PC-9 (cell line): ENCODE measurements around the gene ZNF23. TPM values are rescaled to one million over a fixed set of nuclear protein-coding genes. Genes with fewer than 3 reads are reported as not detected.

ENCODE experiments used
- BruUV-seq: library from RNA; stranded (reverse); fragments of 400-500 nt; replicated peaks from 2 replicates; lab custom pipeline; 2021; lab: Mats Ljungman, UMichigan
- CTCF ChIA-PET: fragments of 300-600 bp; sonication (Branson Sonifier 250); formaldehyde crosslinking; loops from one replicate; lab custom pipeline; 2022; ENCODE audit warnings: antibody characterized with exemption; lab: Charles Lee
- POLR2A ChIA-PET: fragments of 300-600 bp; sonication (Branson Sonifier 250); formaldehyde crosslinking; loops from one replicate; lab custom pipeline; 2022; ENCODE audit warnings: antibody characterized with exemption; ENCODE audit not compliant: unreplicated experiment; lab: Charles Lee
- DNase-seq, 2 experiments: peaks; one replicate each; pipeline versions ENCODE4 v3.0.0 to v3.0.0-alpha.2; 2015 to 2022; ENCODE audit warnings: mixed read lengths in 1 of 2
- H2AFZ ChIP-seq: fragments of 200-600 bp; sonication (generic); 2 replicates; pipeline ENCODE4 v1.8.1; 2017; ENCODE audit warnings: antibody characterized with exemption
- H3F3A ChIP-seq: fragments of 200-600 bp; sonication (generic); 2 replicates; pipeline ENCODE4 v1.8.1; 2017; ENCODE audit warnings: antibody characterized with exemption, mild to moderate bottlenecking, low read depth; ENCODE audit not compliant: insufficient read depth
- H3K27ac ChIP-seq: fragments of 200-600 bp; sonication (generic); 2 replicates; pipeline ENCODE4 v1.6.1; 2016; ENCODE audit warnings: mixed run types
- H3K27me3 ChIP-seq: fragments of 200-600 bp; sonication (generic); 2 replicates; pipeline ENCODE4 v1.6.1; 2016; ENCODE audit warnings: low read depth, mixed run types; ENCODE audit not compliant: insufficient read depth
- H3K36me3 ChIP-seq: fragments of 200-600 bp; sonication (generic); 2 replicates; pipeline ENCODE4 v1.6.1; 2016; ENCODE audit warnings: low read depth, mixed run types
- H3K4me1 ChIP-seq: fragments of 200-600 bp; sonication (generic); replicated peaks from 2 replicates; pipeline ENCODE4 v1.6.1; 2016; ENCODE audit warnings: mixed run types; ENCODE audit not compliant: insufficient read depth
- H3K4me2 ChIP-seq: fragments of 200-600 bp; sonication (generic); 2 replicates; pipeline ENCODE4 v1.6.1; 2017; ENCODE audit warnings: mixed run types
- H3K4me3 ChIP-seq: fragments of 200-600 bp; sonication (generic); 2 replicates; pipeline ENCODE4 v1.6.1; 2016; ENCODE audit warnings: mixed run types
- H3K79me2 ChIP-seq: fragments of 200-600 bp; sonication (generic); 2 replicates; pipeline ENCODE4 v1.6.1; 2017; ENCODE audit warnings: low read depth, mixed run types
- H3K9me2 ChIP-seq: fragments of 200-600 bp; sonication (generic); 2 replicates; pipeline ENCODE4 v1.8.1; 2017; ENCODE audit warnings: mild to moderate bottlenecking; ENCODE audit not compliant: insufficient read depth
- H3K9me3 ChIP-seq: fragments of 200-600 bp; sonication (generic); 2 replicates; pipeline ENCODE4 v1.8.1; 2016; ENCODE audit warnings: low read depth; ENCODE audit not compliant: insufficient read depth
- H4K20me1 ChIP-seq: fragments of 200-600 bp; sonication (generic); 2 replicates; pipeline ENCODE4 v1.8.1; 2017; ENCODE audit not compliant: insufficient read depth
- CTCF ChIP-seq: fragments of 200-600 bp; sonication (generic); conservative IDR thresholded peaks from 2 replicates; pipeline ENCODE4 v1.6.1; 2017; ENCODE audit warnings: mixed run types, antibody characterized with exemption, mild to moderate bottlenecking, moderate library complexity
- EZH2 ChIP-seq: fragments of 200-600 bp; sonication (generic); IDR thresholded peaks from 2 replicates; pipeline ENCODE4 v1.8.0; 2017; ENCODE audit warnings: antibody characterized with exemption, low read depth
- intact Hi-C: fragments of 100-400 bp; cut with micrococcal nuclease; formaldehyde crosslinking; loops from one replicate; pipeline ENCODE4 v1.10.0; 2022; ENCODE audit not compliant: unreplicated experiment
- total RNA-seq: library from RNA; stranded (reverse); gene quantifications from 2 replicates; pipeline ENCODE4 v1.2.3, GENCODE V29; 2021

The ZNF23 gene
- total RNA-seq, 1 experiment from 2014 or later: 6.9 TPM

- Histone ChIP-seq H3K27me3 (peaks cover 29% of the 10 kb centered on the region), H3K27ac (no peak overlapping the region), H3K4me2 (no peak overlapping the region), H3K36me3 (no peaks in the 10 kb centered on the region), H3K9me2 (no peaks in the 10 kb centered on the region), H3F3A (no peaks in the 10 kb centered on the region), H3K9me3 (no peaks in the 10 kb centered on the region), H3K4me1 (no peaks in the 10 kb centered on the region), H3K4me3 (no peak overlapping the region), H4K20me1 (no peaks in the 10 kb centered on the region), H3K79me2 (no peaks in the 10 kb centered on the region), H2AFZ (no peak overlapping the region)
- intact Hi-C loops: no loop called here
- BruUV-seq: no TSS peak
- TF ChIP-seq CTCF (no peak), EZH2 (no peak)
- no peak for DNase-seq
- ChIA-PET CTCF (no interaction called here), POLR2A (no interaction called here)
Measured at GRCh38 chr16:71439523-71439922, 22.5 kb downstream of the ZNF23 start.

- CTCF ChIA-PET: no interaction called here
- TF ChIP-seq EZH2 (no peak), CTCF (no peak)
- Histone ChIP-seq H3K9me3 (no peaks in the 10 kb centered on the region), H3K4me1 (no peaks in the 10 kb centered on the region), H3K27ac (no peak overlapping the region), H4K20me1 (no peaks in the 10 kb centered on the region), H3F3A (no peaks in the 10 kb centered on the region), H3K27me3 (peaks cover 42% of the 10 kb centered on the region), H3K36me3 (no peaks in the 10 kb centered on the region), H3K4me2 (no peak overlapping the region), H2AFZ (no peak overlapping the region), H3K79me2 (no peaks in the 10 kb centered on the region), H3K9me2 (no peaks in the 10 kb centered on the region), H3K4me3 (no peak overlapping the region)
- DNase-seq: no peak
- no TSS peak for BruUV-seq
- intact Hi-C loops: no loop called here
- POLR2A ChIA-PET: no interaction called here
Measured at GRCh38 chr16:71436473-71436872, 25.6 kb downstream of the ZNF23 start.

GRCh38 chr16:71432906-71433305 is 29.1 kb downstream of the ZNF23 start:
- Histone ChIP-seq H3K79me2 (no peaks in the 10 kb centered on the region), H3K36me3 (no peaks in the 10 kb centered on the region), H3K4me1 (no peaks in the 10 kb centered on the region), H3K27me3 (peaks cover 28% of the 10 kb centered on the region), H3K27ac (no peak overlapping the region), H3K9me3 (0 out of 2 replicates have a peak, but pooled peaks cover 4% of the 10 kb centered on the region), H3F3A (no peaks in the 10 kb centered on the region; the same call in 1 of the 2 replicates), H3K4me2 (no peak overlapping the region), H3K4me3 (no peak overlapping the region), H2AFZ (no peak overlapping the region), H3K9me2 (no peaks in the 10 kb centered on the region), H4K20me1 (no peaks in the 10 kb centered on the region)
- ChIA-PET CTCF (no interaction called here), POLR2A (interaction anchor here (0.6 kb wide), 1 partner anchor 139 kb away, joined by 3 read pairs; no protein-coding TSS in a partner anchor)
- BruUV-seq: no TSS peak
- intact Hi-C loops: no loop called here
- no peak for DNase-seq
- no peak for TF ChIP-seq EZH2

GRCh38 chr16:71431991-71432390 is 30.1 kb downstream of the ZNF23 start:
- intact Hi-C loops: no loop called here
- Histone ChIP-seq H3K9me2 (no peaks in the 10 kb centered on the region), H3K4me3 (no peak overlapping the region), H3K9me3 (0 out of 2 replicates have a peak, but pooled peaks cover 4% of the 10 kb centered on the region), H2AFZ (no peak overlapping the region), H3K4me2 (no peak overlapping the region), H3K27me3 (peaks cover 25% of the 10 kb centered on the region), H3K4me1 (no peaks in the 10 kb centered on the region), H3K79me2 (no peaks in the 10 kb centered on the region), H3F3A (no peaks in the 10 kb centered on the region; the same call in 1 of the 2 replicates), H4K20me1 (no peaks in the 10 kb centered on the region), H3K36me3 (no peaks in the 10 kb centered on the region), H3K27ac (no peak overlapping the region)
- DNase-seq: no peak
- POLR2A ChIA-PET: no interaction called here
- CTCF ChIA-PET: no interaction called here
- TF ChIP-seq EZH2: no peak
- no peak for TF ChIP-seq CTCF
- no TSS peak for BruUV-seq
